SK-N-SH (cell line): Measurements from ENCODE around the gene MRPL55. TPM values are rescaled to one million over a fixed set of nuclear protein-coding genes. Genes with fewer than 3 reads are reported as not detected.

Source experiments
- CTCF ChIA-PET: fragments of 300-600, 350-600 bp; formaldehyde crosslinking; extraction: SDS; loops from one replicate; lab custom pipeline; 2021; lab: Yijun Ruan, JAX
- POLR2A ChIA-PET: fragments of 350-600 bp; sonication (Branson Sonifier 250); formaldehyde crosslinking; extraction: SDS; loops from one replicate; lab custom pipeline; 2020; ENCODE audit warnings: antibody characterized with exemption, inconsistent platforms; lab: Yijun Ruan, JAX
- DNase-seq: peaks from one replicate; pipeline ENCODE4 v3.0.0; 2012
- H2AFZ ChIP-seq: fragments of 200-600 bp; sonication (generic); 2 replicates; pipeline ENCODE4 v1.8.1; 2016; ENCODE audit warnings: antibody characterized with exemption, mild to moderate bottlenecking, low read depth
- H3F3A ChIP-seq: fragments of 200-600 bp; sonication (generic); replicated peaks from 2 replicates; pipeline ENCODE3; 2016; ENCODE audit warnings: antibody characterized with exemption, mild to moderate bottlenecking; ENCODE audit not compliant: insufficient read depth
- H3K27ac ChIP-seq, 2 experiments: fragments of 200-500 bp in 1 of 2; fragments of 200-600 bp in 1 of 2; sonication (Bioruptor generic) in 1 of 2; sonication (generic), shearing (Covaris generic) in 1 of 2; 2 replicates each; pipeline versions ENCODE4 v1.5.1 to v1.6.1; 2014 to 2016; ENCODE audit warnings: low read depth in 2 of 2, inconsistent platforms in 1 of 2, low read length in 1 of 2, mild to moderate bottlenecking in 1 of 2, mixed read lengths in 1 of 2
- H3K27me3 ChIP-seq: fragments of 200-600 bp; sonication (generic), shearing (Covaris generic); 2 replicates; pipeline ENCODE4 v1.6.1; 2016; ENCODE audit warnings: mixed run types; ENCODE audit not compliant: insufficient read depth
- H3K36me3 ChIP-seq, 2 experiments: fragments of 200-500 bp in 1 of 2; fragments of 200-600 bp in 1 of 2; sonication (Bioruptor generic) in 1 of 2; sonication (generic) in 1 of 2; replicated peaks in 1 of 2; 2 replicates each; pipeline versions ENCODE3 to v1.5.1; 2014 to 2016; ENCODE audit warnings: low read length in 1 of 2, mild to moderate bottlenecking in 1 of 2; ENCODE audit not compliant: insufficient read depth in 2 of 2, control insufficient read depth in 1 of 2
- H3K4me1 ChIP-seq, 2 experiments: fragments of 200-500 bp in 1 of 2; fragments of 200-600 bp in 1 of 2; sonication (Bioruptor generic) in 1 of 2; sonication (generic), shearing (Covaris generic) in 1 of 2; 2 replicates each; pipeline versions ENCODE4 v1.5.1 to v1.6.1; 2014 to 2016; ENCODE audit warnings: low read depth in 1 of 2, low read length in 1 of 2, mixed run types in 1 of 2; ENCODE audit not compliant: insufficient read depth in 2 of 2, control insufficient read depth in 1 of 2
- H3K4me2 ChIP-seq: fragments of 200-600 bp; sonication (generic), shearing (Covaris generic); 2 replicates; pipeline ENCODE4 v1.6.1; 2017; ENCODE audit warnings: mixed run types
- H3K4me3 ChIP-seq, 2 experiments: fragments of 200-500 bp in 1 of 2; fragments of 200-600 bp in 1 of 2; sonication (Bioruptor generic) in 1 of 2; sonication (generic), shearing (Covaris generic) in 1 of 2; 2 replicates each; pipeline versions ENCODE4 v1.5.1 to v1.8.1; 2014 to 2016; ENCODE audit warnings: low read depth in 2 of 2, inconsistent platforms in 1 of 2, low read length in 1 of 2, mild to moderate bottlenecking in 1 of 2, mixed read lengths in 1 of 2, moderate library complexity in 1 of 2
- H3K79me2 ChIP-seq: fragments of 200-600 bp; sonication (generic); 2 replicates; pipeline ENCODE4 v1.8.1; 2017; ENCODE audit warnings: mild to moderate bottlenecking; ENCODE audit not compliant: insufficient read depth
- H3K9ac ChIP-seq: fragments of 200-600 bp; sonication (generic); 2 replicates; pipeline ENCODE4 v1.6.1; 2017; ENCODE audit warnings: mixed run types
- H3K9me2 ChIP-seq: fragments of 200-600 bp; sonication (generic); 2 replicates; pipeline ENCODE4 v1.6.1; 2017; ENCODE audit warnings: mixed run types
- H3K9me3 ChIP-seq: fragments of 200-600 bp; sonication (generic); 2 replicates; pipeline ENCODE4 v1.6.1; 2017; ENCODE audit warnings: mixed run types, mild to moderate bottlenecking, moderate library complexity
- H4K20me1 ChIP-seq: fragments of 200-600 bp; sonication (generic); 2 replicates; pipeline ENCODE4 v1.6.1; 2017; ENCODE audit warnings: mild to moderate bottlenecking, mixed run types; ENCODE audit not compliant: insufficient read depth
- CHD2 ChIP-seq: fragments of 150-350 bp; IDR thresholded peaks from 2 replicates; pipeline ENCODE4 v1.6.1; 2018; ENCODE audit warnings: low read length; ENCODE audit not compliant: partially characterized antibody
- FOSL2 ChIP-seq: IDR thresholded peaks from 2 replicates; pipeline ENCODE4 v1.4.0; 2012; ENCODE audit warnings: low read depth, mild to moderate bottlenecking, moderate library complexity, borderline replicate concordance
- GABPA ChIP-seq: IDR thresholded peaks from 2 replicates; pipeline ENCODE4 v1.4.0; 2012; ENCODE audit warnings: low read depth, mild to moderate bottlenecking
- IRF3 ChIP-seq: fragments of 150-350 bp; IDR thresholded peaks from 2 replicates; pipeline ENCODE4 v1.6.1; 2016; ENCODE audit warnings: mild to moderate bottlenecking, low read depth, low read length
- MAX ChIP-seq: IDR thresholded peaks from 2 replicates; pipeline ENCODE4 v1.4.0; 2012; ENCODE audit warnings: low read depth
- MEF2A ChIP-seq: IDR thresholded peaks from 2 replicates; pipeline ENCODE4 v1.4.0; 2012; ENCODE audit warnings: low read depth, borderline replicate concordance
- NRF1 ChIP-seq: IDR thresholded peaks from 2 replicates; pipeline ENCODE4 v1.6.1; 2012; ENCODE audit warnings: low read depth, mild to moderate bottlenecking, low read length
- POLR2AphosphoS5 ChIP-seq: IDR thresholded peaks from 2 replicates; pipeline ENCODE4 v1.6.1; 2012; ENCODE audit warnings: low read depth, low read length
- REST ChIP-seq: IDR thresholded peaks from 2 replicates; pipeline ENCODE4 v1.6.1; 2012; ENCODE audit warnings: mild to moderate bottlenecking, low read depth, low read length, moderate library complexity
- SMC3 ChIP-seq: IDR thresholded peaks from 2 replicates; pipeline ENCODE4 v1.6.1; 2012; ENCODE audit warnings: low read depth, low read length, improper control_type of control experiment
- TCF12 ChIP-seq: IDR thresholded peaks from 2 replicates; pipeline ENCODE4 v1.4.0; 2012
- USF2 ChIP-seq: fragments of 150-350 bp; IDR thresholded peaks from 2 replicates; pipeline ENCODE4 v1.6.1; 2017; ENCODE audit warnings: antibody characterized with exemption, low read length, low read depth, borderline replicate concordance
- YY1 ChIP-seq: IDR thresholded peaks from 2 replicates; pipeline ENCODE4 v1.4.0; 2012; ENCODE audit warnings: low read depth, mild to moderate bottlenecking
- ZBTB33 ChIP-seq: IDR thresholded peaks from 2 replicates; pipeline ENCODE4 v1.4.0; 2012; ENCODE audit warnings: low read depth, borderline replicate concordance
- WGBS: methylation state at CpG from one replicate; pipeline ENCODE4 v1.1.6; 2017; ENCODE audit warnings: low lambda C conversion rate; 5-methylcytosine and 5-hydroxymethylcytosine counted together
- polyA plus RNA-seq, 3 experiments: library from polyadenylated mRNA; depleted of rRNA; stranded (reverse); fragments of >200 nt; gene quantifications; 2 replicates each; pipeline ENCODE4 v1.2.3, GENCODE V29; 2012

The MRPL55 gene
- polyA plus RNA-seq, 1 of the 3 experiments (the other 2 are of a cell fraction) = 75.3 TPM

GRCh38 chr1:228085287-228085951 lies 23.7 kb downstream of the MRPL55 start:
- H3K9me3 ChIP-seq = no peaks in the 10 kb centered on the region
- TF ChIP-seq TCF12 (no peak), YY1 (no peak), SMC3 (no peak), IRF3 (no peak), MEF2A (no peak), NRF1 (no peak), FOSL2 (no peak)
- WGBS = 73% methylated on average over 6 of the region's 6 CpGs
- H3K4me1 ChIP-seq = peaks cover 35 to 43% of the 10 kb centered on the region in 2 experiments
- peak overlapping the region in 1 of 2 experiments; percentile 68; a peak in 2 of 4 replicates for H3K27ac ChIP-seq
- ChIA-PET CTCF (no interaction called here), POLR2A (no interaction called here)
- peak overlapping the region; percentile 100 for H3K4me2 ChIP-seq
- peaks cover 9 to 19% of the 10 kb centered on the region in 2 experiments for H3K36me3 ChIP-seq
- no peaks in the 10 kb centered on the region for H3K27me3 ChIP-seq
- H2AFZ ChIP-seq = no peak overlapping the region
- H3K9me2 ChIP-seq = no peaks in the 10 kb centered on the region
- H3K9ac ChIP-seq = peak overlapping the region; percentile 25; the same call in 1 of the 2 replicates
- peak overlapping the region in 1 of 2 experiments; percentile 99; a peak in 1 of 4 replicates for H3K4me3 ChIP-seq
- no peak for DNase-seq
- peaks cover 74% of the 10 kb centered on the region for H4K20me1 ChIP-seq
- H3K79me2 ChIP-seq = peaks cover 100% of the 10 kb centered on the region
- H3F3A ChIP-seq = peaks cover 21% of the 10 kb centered on the region

- Histone ChIP-seq H3K4me2 (peak overlapping the region; percentile 100), H3K79me2 (peaks cover 100% of the 10 kb centered on the region), H3F3A (peaks cover 21% of the 10 kb centered on the region), H3K4me1 (peaks cover 35 to 43% of the 10 kb centered on the region in 2 experiments), H3K9me3 (no peaks in the 10 kb centered on the region), H3K27me3 (no peaks in the 10 kb centered on the region), H3K36me3 (peaks cover 9 to 17% of the 10 kb centered on the region in 2 experiments), H3K9ac (peak overlapping the region; percentile 98; the same call in 1 of the 2 replicates), H3K27ac (peak overlapping the region in 1 of 2 experiments; percentile 68; a peak in 2 of 4 replicates), H3K9me2 (no peaks in the 10 kb centered on the region), H3K4me3 (peak overlapping the region; percentile 98 to 99; a peak in 3 of 4 replicates), H4K20me1 (peaks cover 68% of the 10 kb centered on the region), H2AFZ (no peak overlapping the region)
- 77% methylated on average over 5 of the region's 5 CpGs for WGBS
- no peak for DNase-seq
- TF ChIP-seq REST (no peak), MEF2A (no peak), ZBTB33 (no peak), CHD2 (no peak), GABPA (no peak), MAX (no peak), POLR2AphosphoS5 (no peak), USF2 (no peak), FOSL2 (no peak)
- ChIA-PET CTCF (interaction anchor here (1.2 to 1.3 kb wide), 2 partner anchors 13 to 26 kb away, joined by 4 to 6 read pairs; no protein-coding TSS in a partner anchor), POLR2A (no interaction called here)
These were observed 24.3 kb downstream of the MRPL55 start for GRCh38 chr1:228084797-228085196.
